ENCODE results near the gene NOG.

NOG gene

DNA sequence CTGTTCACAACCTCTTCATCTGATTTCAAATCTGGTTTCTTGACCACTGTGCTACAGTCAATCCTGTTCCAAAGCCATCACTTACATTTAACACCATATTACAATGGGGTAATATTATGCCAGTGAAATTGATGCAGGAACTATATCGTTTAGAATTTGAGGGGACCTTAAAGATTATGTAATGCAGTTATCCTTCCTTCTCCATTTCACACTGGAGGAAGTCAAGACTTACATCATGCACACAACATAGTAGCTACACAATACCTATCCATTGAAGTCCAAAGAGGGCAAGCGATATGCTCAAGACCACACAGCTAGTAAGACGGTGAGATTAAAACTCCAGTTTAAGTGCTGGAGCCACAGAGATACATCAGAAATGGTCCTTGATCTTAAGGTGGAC lies 16.8 kb downstream of the NOG start:
- Histone ChIP-seq H3K4me1 (ENCODE audit: control insufficient read depth, insufficient read depth, low read length, unreplicated experiment) (no peaks in the 10 kb centered on the region), H3K27me3 (ENCODE audit: insufficient read depth, low read length) (peaks cover 31% of the 10 kb centered on the region), H3K79me2 (ENCODE audit: control insufficient read depth, insufficient read depth, low read length, unreplicated experiment) (no peaks in the 10 kb centered on the region), H3K36me3 (ENCODE audit: insufficient read depth, low read length) (no peaks in the 10 kb centered on the region), H2AFZ (ENCODE audit: low read length, unreplicated experiment) (no peak overlapping the region), H3K27ac (ENCODE audit: low read depth, low read length) (no peak overlapping the region), H3K4me3 (ENCODE audit: low read depth, low read length) (no peak overlapping the region)

DNA sequence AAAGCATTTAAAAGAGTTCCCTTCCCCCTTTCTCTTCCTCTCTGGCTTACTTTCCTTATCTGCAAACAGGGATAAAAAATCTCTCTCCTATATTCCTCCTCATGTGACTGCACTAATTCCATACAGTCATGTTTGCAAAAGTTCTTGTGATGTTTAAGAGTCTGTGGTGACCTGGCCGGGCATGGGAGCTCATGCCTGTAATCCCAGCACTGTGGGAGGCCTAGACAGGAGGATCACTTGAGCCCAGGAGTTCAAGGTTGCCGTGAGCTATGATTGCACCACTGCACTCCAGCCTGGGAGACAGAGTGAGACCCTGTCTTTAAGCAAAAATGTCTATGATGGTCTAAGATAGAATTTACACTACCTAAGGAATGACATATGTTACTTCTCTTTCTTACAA lies 19.6 kb downstream of the NOG start:
- H3K36me3 ChIP-seq (ENCODE audit: insufficient read depth, low read length): no peaks in the 10 kb centered on the region
- no peaks in the 10 kb centered on the region for H3K4me1 ChIP-seq (ENCODE audit: control insufficient read depth, insufficient read depth, low read length, unreplicated experiment)
- H3K27ac ChIP-seq (ENCODE audit: low read depth, low read length): no peak overlapping the region
- no peak overlapping the region for H2AFZ ChIP-seq (ENCODE audit: low read length, unreplicated experiment)
- no peak overlapping the region for H3K4me3 ChIP-seq (ENCODE audit: low read depth, low read length)
- H3K27me3 ChIP-seq (ENCODE audit: insufficient read depth, low read length): peaks cover 34% of the 10 kb centered on the region
- no peaks in the 10 kb centered on the region for H3K79me2 ChIP-seq (ENCODE audit: control insufficient read depth, insufficient read depth, low read length, unreplicated experiment)

DNA sequence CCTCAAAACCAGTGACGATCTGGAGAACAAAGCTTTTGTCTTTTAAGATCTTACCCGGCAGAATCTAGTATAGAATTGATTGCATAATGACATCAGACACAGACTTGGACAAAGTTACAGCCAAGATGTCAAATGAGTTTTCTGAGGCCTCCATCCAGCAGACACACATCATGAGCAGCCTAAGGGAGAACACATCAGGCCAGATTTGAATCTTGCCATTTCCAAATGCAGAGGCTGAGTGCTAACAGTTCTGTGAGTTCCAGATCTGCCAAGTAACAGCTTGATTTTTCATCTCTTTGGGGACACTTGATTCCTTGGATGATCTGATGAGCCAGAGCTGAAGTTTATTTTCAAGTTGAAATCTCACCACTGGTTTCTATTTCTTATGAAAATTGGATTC lies 21.0 kb downstream of the NOG start:
- Histone ChIP-seq H3K4me3 (ENCODE audit: low read depth, low read length) (no peak overlapping the region), H3K27me3 (ENCODE audit: insufficient read depth, low read length) (peaks cover 34% of the 10 kb centered on the region), H3K79me2 (ENCODE audit: control insufficient read depth, insufficient read depth, low read length, unreplicated experiment) (no peaks in the 10 kb centered on the region), H3K27ac (ENCODE audit: low read depth, low read length) (no peak overlapping the region), H3K4me1 (ENCODE audit: control insufficient read depth, insufficient read depth, low read length, unreplicated experiment) (no peaks in the 10 kb centered on the region), H3K36me3 (ENCODE audit: insufficient read depth, low read length) (no peaks in the 10 kb centered on the region), H2AFZ (ENCODE audit: low read length, unreplicated experiment) (no peak overlapping the region)

DNA sequence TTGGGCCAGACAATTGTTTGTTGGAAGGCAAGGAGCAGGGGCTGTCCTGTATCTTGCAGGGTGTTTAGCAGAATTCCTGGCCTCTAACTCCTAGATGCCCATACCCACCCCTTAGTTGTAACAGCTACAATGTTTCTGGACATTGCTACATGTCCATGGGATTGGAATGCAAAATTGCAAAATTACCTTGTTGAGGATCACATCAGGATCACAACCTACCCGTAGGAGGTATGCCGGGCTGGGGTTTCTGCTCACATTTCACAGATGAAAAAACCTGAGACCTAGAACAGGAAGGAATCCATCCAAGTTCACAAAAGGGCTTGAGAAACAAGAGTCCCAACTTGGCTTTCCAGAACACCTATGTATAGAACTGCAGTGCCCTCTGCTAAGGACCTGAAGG lies 22.7 kb downstream of the NOG start:
- Histone ChIP-seq H2AFZ (ENCODE audit: low read length, unreplicated experiment) (no peak overlapping the region), H3K27me3 (ENCODE audit: insufficient read depth, low read length) (peaks cover 37% of the 10 kb centered on the region), H3K4me3 (ENCODE audit: low read depth, low read length) (no peak overlapping the region), H3K27ac (ENCODE audit: low read depth, low read length) (no peak overlapping the region), H3K79me2 (ENCODE audit: control insufficient read depth, insufficient read depth, low read length, unreplicated experiment) (no peaks in the 10 kb centered on the region), H3K4me1 (ENCODE audit: control insufficient read depth, insufficient read depth, low read length, unreplicated experiment) (no peaks in the 10 kb centered on the region), H3K36me3 (ENCODE audit: insufficient read depth, low read length) (no peaks in the 10 kb centered on the region)

DNA sequence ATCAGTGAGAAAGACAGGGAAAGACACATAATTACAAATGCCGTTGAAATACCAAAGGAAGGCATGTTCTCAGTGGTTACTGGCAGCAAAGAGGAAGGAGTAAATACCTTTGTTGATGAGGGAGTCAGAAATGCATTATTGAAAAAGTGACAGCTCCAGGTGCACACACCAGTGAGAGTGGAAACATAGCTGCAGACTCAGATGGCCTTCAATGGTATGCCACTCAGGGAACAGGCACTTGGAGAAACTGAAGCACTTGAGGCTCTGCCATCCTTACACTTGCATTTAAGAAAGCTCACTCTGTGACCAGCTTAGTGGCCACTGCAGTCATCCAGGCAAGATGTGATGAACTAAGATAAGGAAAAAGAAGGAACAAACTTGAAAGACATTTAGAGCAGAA lies 29.9 kb downstream of the NOG start:
- no peak overlapping the region for H2AFZ ChIP-seq (ENCODE audit: low read length, unreplicated experiment)
- peaks cover 60% of the 10 kb centered on the region for H3K27me3 ChIP-seq (ENCODE audit: insufficient read depth, low read length)
- no peak overlapping the region for H3K27ac ChIP-seq (ENCODE audit: low read depth, low read length)
- H3K79me2 ChIP-seq (ENCODE audit: control insufficient read depth, insufficient read depth, low read length, unreplicated experiment): no peaks in the 10 kb centered on the region
- H3K36me3 ChIP-seq (ENCODE audit: insufficient read depth, low read length): no peaks in the 10 kb centered on the region
- no peak overlapping the region for H3K4me3 ChIP-seq (ENCODE audit: low read depth, low read length)
- H3K4me1 ChIP-seq (ENCODE audit: control insufficient read depth, insufficient read depth, low read length, unreplicated experiment): no peaks in the 10 kb centered on the region

DNA sequence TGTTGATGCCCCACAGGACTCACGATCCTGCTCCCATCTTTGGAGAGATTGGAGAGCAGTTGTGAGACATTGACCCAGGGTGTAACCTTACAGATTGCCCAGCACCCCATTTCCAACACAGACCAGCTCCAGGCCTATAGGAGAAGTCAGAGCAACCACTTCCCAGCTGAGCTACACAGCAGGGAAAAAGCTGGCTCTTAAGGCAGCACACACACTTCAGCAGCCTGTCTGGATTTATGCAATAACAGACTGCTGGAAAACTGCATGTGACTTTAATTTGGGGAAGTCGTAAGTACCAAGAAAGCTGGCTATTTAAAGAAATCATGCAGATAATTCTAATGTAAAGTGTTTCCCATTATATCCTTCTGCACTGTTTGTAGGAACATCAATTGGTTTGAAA lies 30.8 kb downstream of the NOG start:
- H3K79me2 ChIP-seq (ENCODE audit: control insufficient read depth, insufficient read depth, low read length, unreplicated experiment): no peaks in the 10 kb centered on the region
- no peak overlapping the region for H2AFZ ChIP-seq (ENCODE audit: low read length, unreplicated experiment)
- H3K36me3 ChIP-seq (ENCODE audit: insufficient read depth, low read length): no peaks in the 10 kb centered on the region
- H3K4me1 ChIP-seq (ENCODE audit: control insufficient read depth, insufficient read depth, low read length, unreplicated experiment): no peaks in the 10 kb centered on the region
- H3K4me3 ChIP-seq (ENCODE audit: low read depth, low read length): no peak overlapping the region
- H3K27ac ChIP-seq (ENCODE audit: low read depth, low read length): no peak overlapping the region
- H3K27me3 ChIP-seq (ENCODE audit: insufficient read depth, low read length): peaks cover 67% of the 10 kb centered on the region

DNA sequence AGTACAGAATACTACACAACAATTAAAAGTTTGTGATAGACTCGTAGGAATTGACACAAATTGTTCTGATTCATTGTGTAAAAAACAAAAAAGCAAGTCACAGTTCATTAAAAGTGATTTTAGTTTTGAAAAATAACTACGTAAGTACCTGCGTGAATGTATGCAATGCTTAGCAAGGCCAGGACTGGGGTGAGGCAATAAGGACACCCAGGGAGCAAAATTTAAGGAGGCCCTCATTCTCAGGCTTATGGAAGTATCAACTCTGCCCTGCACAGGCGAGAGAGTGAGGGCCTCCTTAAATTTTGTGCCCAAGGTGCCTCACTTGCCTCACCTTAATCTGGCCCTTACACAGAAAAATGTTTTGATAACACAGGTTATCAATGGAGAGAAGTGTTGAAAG lies 31.4 kb downstream of the NOG start:
- Histone ChIP-seq H3K36me3 (ENCODE audit: insufficient read depth, low read length) (no peaks in the 10 kb centered on the region), H3K79me2 (ENCODE audit: control insufficient read depth, insufficient read depth, low read length, unreplicated experiment) (no peaks in the 10 kb centered on the region), H3K4me3 (ENCODE audit: low read depth, low read length) (no peak overlapping the region), H2AFZ (ENCODE audit: low read length, unreplicated experiment) (no peak overlapping the region), H3K4me1 (ENCODE audit: control insufficient read depth, insufficient read depth, low read length, unreplicated experiment) (no peaks in the 10 kb centered on the region), H3K27me3 (ENCODE audit: insufficient read depth, low read length) (peaks cover 69% of the 10 kb centered on the region), H3K27ac (ENCODE audit: low read depth, low read length) (no peak overlapping the region)

DNA sequence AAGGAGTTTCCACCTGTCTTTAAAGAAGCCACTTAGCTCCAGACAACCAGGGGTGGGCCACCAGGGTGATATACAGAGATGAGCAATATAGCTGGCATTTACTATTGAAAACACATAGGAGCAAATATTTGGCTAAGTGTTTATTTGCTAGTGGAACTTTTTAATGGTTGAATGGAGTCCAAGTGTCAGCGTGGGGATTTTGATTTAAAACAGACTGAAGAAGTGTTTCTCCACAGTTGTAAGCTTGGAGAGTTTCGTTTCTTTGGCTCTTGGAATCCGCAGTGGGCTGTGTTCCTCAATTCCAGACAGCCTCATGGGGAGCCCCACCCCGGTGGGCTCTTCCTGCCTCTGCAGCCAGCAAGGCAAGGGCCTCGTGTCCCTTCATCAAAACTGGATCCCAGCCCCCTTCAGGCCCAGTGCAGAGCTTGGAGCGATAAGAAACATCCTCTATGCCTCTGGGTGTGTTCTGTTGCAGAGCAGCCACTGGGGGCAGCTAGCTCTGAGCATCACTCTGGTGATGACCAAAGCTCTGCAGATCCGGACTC lies 36.1 kb downstream of the NOG start:
- H3K4me3 ChIP-seq (ENCODE audit: low read depth, low read length): no peak overlapping the region
- no peak overlapping the region for H2AFZ ChIP-seq (ENCODE audit: low read length, unreplicated experiment)
- no peaks in the 10 kb centered on the region for H3K4me1 ChIP-seq (ENCODE audit: control insufficient read depth, insufficient read depth, low read length, unreplicated experiment)
- peaks cover 49% of the 10 kb centered on the region for H3K27me3 ChIP-seq (ENCODE audit: insufficient read depth, low read length)
- H3K36me3 ChIP-seq (ENCODE audit: insufficient read depth, low read length): no peaks in the 10 kb centered on the region
- H3K27ac ChIP-seq (ENCODE audit: low read depth, low read length): no peak overlapping the region
- no peaks in the 10 kb centered on the region for H3K79me2 ChIP-seq (ENCODE audit: control insufficient read depth, insufficient read depth, low read length, unreplicated experiment)

DNA sequence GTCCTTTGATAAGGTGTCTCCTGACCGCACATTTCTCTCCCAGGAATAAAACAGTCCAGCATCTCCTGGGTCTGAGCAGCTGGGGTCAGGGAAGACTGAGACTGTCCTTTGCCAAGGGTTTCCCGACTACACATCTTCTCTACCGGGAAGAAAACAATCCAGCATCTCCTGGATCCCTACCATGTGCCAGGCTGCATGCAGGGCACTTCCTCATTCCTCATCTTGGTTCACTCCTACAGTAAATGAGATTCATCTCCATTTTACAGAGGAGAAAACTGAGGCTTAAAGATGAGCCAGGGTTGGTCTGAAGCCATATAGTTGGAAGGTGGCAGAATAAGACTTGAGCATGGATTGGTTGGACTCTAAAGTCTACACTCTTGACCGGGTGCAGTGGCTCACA lies 36.7 kb downstream of the NOG start:
- Histone ChIP-seq H3K27ac (ENCODE audit: low read depth, low read length) (no peak overlapping the region), H3K27me3 (ENCODE audit: insufficient read depth, low read length) (peaks cover 44% of the 10 kb centered on the region), H2AFZ (ENCODE audit: low read length, unreplicated experiment) (no peak overlapping the region), H3K79me2 (ENCODE audit: control insufficient read depth, insufficient read depth, low read length, unreplicated experiment) (no peaks in the 10 kb centered on the region), H3K4me3 (ENCODE audit: low read depth, low read length) (no peak overlapping the region), H3K4me1 (ENCODE audit: control insufficient read depth, insufficient read depth, low read length, unreplicated experiment) (no peaks in the 10 kb centered on the region), H3K36me3 (ENCODE audit: insufficient read depth, low read length) (no peaks in the 10 kb centered on the region)

DNA sequence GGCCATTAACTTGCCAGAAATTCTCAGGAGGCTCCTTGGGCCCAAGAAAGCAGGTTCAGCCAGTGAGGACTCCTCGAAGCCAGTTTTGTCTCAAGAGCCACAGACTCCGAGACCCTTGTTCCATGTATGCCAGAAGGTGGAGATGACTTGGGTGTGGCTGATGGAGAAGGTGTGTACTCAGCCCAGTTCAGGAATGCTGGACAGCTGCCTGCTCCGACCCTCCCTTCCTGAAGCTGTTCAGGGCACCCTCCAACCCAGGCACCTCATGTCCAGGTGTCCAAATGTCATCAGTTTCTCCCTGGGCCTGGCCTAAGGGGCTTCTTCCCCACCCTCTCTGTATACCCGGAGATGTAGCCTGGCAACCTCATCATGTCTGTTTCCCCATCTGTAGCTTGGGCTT lies 40.2 kb downstream of the NOG start:
- Histone ChIP-seq H3K36me3 (ENCODE audit: insufficient read depth, low read length) (no peaks in the 10 kb centered on the region), H3K79me2 (ENCODE audit: control insufficient read depth, insufficient read depth, low read length, unreplicated experiment) (no peaks in the 10 kb centered on the region), H3K4me1 (ENCODE audit: control insufficient read depth, insufficient read depth, low read length, unreplicated experiment) (no peaks in the 10 kb centered on the region), H3K27ac (ENCODE audit: low read depth, low read length) (no peak overlapping the region), H2AFZ (ENCODE audit: low read length, unreplicated experiment) (no peak overlapping the region), H3K4me3 (ENCODE audit: low read depth, low read length) (no peak overlapping the region), H3K27me3 (ENCODE audit: insufficient read depth, low read length) (peaks cover 47% of the 10 kb centered on the region)

DNA sequence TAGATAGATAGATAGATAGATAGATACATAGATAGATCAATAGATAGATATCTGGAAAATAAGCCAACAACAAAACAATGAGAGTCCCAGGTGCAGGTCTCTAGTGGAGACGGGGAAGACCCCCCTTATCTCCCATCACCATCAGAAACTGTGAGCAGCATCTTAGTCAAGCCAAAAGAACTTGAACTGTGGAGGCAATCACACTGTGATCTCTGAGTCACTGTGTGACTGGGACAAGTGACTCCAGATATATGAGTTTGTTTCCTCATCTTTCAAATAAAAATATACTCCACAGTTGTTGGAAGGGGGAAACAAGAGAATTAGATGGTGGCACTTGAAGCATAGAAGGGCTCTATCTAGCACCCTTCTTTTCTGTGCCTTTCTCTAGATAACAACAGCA lies 42.1 kb downstream of the NOG start:
- Histone ChIP-seq H3K27me3 (ENCODE audit: insufficient read depth, low read length) (peaks cover 43% of the 10 kb centered on the region), H2AFZ (ENCODE audit: low read length, unreplicated experiment) (no peak overlapping the region), H3K36me3 (ENCODE audit: insufficient read depth, low read length) (no peaks in the 10 kb centered on the region), H3K4me3 (ENCODE audit: low read depth, low read length) (no peak overlapping the region), H3K79me2 (ENCODE audit: control insufficient read depth, insufficient read depth, low read length, unreplicated experiment) (no peaks in the 10 kb centered on the region), H3K27ac (ENCODE audit: low read depth, low read length) (no peak overlapping the region), H3K4me1 (ENCODE audit: control insufficient read depth, insufficient read depth, low read length, unreplicated experiment) (no peaks in the 10 kb centered on the region)
